BJ (cell line): ENCODE measurements around the gene C12orf56. TPM values are rescaled to one million over a fixed set of nuclear protein-coding genes. Genes with fewer than 3 reads are reported as not detected.
A peak's percentile ranks its signal among the peaks of the same experiment; 100 is the strongest.

Experiments
- CTCF ChIA-PET: fragments of 350-600 bp; formaldehyde crosslinking; extraction: SDS; loops from one replicate; lab custom pipeline; 2021; ENCODE audit warnings: antibody characterized with exemption, inconsistent platforms; lab: Yijun Ruan, JAX
- POLR2A ChIA-PET: fragments of 300-600 bp; sonication (Branson Sonifier 250); formaldehyde crosslinking; extraction: SDS; loops from one replicate; lab custom pipeline; 2021; ENCODE audit warnings: antibody characterized with exemption; lab: Charles Lee
- DNase-seq: peaks from one replicate; pipeline ENCODE4 v3.0.0-alpha.2; 2011; ENCODE audit warnings: low read depth
- H3K27me3 ChIP-seq: 2 replicates; pipeline ENCODE4 v1.6.0; 2011; ENCODE audit warnings: low read length; ENCODE audit not compliant: control insufficient read depth, insufficient read depth
- H3K36me3 ChIP-seq: 2 replicates; pipeline ENCODE4 v1.5.1; 2011; ENCODE audit warnings: low read length; ENCODE audit not compliant: control insufficient read depth, insufficient read depth
- H3K4me3 ChIP-seq: 2 replicates; pipeline ENCODE4 v1.5.1; 2011; ENCODE audit warnings: low read depth, mild to moderate bottlenecking, control low read depth, low read length
- polyA plus RNA-seq: library from polyadenylated mRNA; depleted of rRNA; stranded (reverse); fragments of >200 nt; gene quantifications from 2 replicates; pipeline ENCODE4 v1.2.3, GENCODE V29; 2011
- TF ChIP-seq, protein P1 (sequence below): IDR thresholded peaks from 2 replicates; pipeline ENCODE4 v1.5.1; 2011; ENCODE audit warnings: low read depth, mild to moderate bottlenecking, control low read depth, inconsistent platforms, low read length, moderate library complexity; ENCODE audit not compliant: insufficient read depth

The C12orf56 gene
- polyA plus RNA-seq, 1 experiment = not detected

DNA sequence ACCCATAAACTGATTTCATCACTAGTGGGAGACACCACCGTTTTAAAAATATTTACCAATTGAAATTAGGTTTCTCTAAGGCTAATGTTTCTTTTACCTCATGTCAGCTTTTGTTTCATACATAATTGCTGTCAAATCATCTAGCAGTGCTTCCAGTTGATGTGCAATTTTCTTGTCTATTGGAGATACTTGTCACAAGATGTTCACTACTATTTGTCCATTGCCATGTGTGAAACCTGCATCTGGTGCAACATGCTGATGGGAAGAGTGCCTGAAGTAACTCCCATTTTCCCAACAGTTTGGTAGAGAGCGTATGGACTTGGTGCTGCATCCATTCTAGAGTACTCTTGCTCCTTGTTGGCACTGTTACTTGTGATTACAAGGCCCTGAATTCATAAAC, 23.3 kb upstream of the C12orf56 start:
- DNase-seq = no peak
- peaks cover 30% of the 10 kb centered on the region for H3K36me3 ChIP-seq
- no peaks in the 10 kb centered on the region for H3K27me3 ChIP-seq
- TF ChIP-seq, protein P1, sequence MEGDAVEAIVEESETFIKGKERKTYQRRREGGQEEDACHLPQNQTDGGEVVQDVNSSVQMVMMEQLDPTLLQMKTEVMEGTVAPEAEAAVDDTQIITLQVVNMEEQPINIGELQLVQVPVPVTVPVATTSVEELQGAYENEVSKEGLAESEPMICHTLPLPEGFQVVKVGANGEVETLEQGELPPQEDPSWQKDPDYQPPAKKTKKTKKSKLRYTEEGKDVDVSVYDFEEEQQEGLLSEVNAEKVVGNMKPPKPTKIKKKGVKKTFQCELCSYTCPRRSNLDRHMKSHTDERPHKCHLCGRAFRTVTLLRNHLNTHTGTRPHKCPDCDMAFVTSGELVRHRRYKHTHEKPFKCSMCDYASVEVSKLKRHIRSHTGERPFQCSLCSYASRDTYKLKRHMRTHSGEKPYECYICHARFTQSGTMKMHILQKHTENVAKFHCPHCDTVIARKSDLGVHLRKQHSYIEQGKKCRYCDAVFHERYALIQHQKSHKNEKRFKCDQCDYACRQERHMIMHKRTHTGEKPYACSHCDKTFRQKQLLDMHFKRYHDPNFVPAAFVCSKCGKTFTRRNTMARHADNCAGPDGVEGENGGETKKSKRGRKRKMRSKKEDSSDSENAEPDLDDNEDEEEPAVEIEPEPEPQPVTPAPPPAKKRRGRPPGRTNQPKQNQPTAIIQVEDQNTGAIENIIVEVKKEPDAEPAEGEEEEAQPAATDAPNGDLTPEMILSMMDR = no peak
- POLR2A ChIA-PET = no interaction called here
- CTCF ChIA-PET = no interaction called here
- no peak overlapping the region for H3K4me3 ChIP-seq

DNA sequence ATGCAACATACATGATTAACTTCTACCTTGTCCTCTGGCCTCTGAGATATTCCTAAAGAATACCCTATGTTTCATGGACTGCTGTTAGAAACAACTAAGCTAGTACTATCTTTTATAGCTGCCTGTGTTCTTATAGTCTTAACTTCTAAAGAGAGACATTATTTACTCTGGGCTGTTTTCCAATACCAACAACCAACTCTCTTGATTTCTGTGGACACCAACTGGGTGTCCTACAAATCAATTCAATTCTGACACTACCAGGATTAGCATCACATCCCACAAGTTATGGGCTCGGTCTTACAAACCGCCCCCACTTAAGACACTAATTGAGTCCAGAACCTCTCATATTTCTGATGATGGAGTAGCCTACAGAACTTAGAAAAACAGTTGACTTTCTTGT, 21.9 kb upstream of the C12orf56 start:
- POLR2A ChIA-PET = no interaction called here
- H3K36me3 ChIP-seq = peaks cover 25% of the 10 kb centered on the region

DNA sequence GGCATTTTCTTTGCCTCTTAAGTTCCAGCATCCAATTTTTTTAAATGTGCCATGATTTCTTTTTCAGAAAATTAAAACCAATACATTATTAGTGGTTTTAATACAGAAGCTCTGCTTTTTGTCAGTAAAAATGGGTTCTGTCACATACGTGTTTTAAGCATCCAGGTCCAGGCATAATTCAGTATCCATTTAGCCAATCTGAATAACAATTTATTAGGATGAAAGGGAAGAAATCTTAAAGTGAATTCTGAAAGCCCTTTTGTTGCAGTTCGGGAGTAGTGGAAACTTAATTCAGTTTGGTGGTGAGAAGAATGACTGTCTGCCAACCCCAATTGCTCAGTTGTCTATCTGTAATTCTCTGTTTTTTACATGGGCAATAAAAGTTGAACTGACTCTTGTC, 20.9 kb upstream of the C12orf56 start:
- ChIA-PET CTCF (interaction anchor here (1.0 kb wide), 1 partner anchor 284 kb away, joined by 3 read pairs; no protein-coding TSS in a partner anchor), POLR2A (no interaction called here)
- Histone ChIP-seq H3K4me3 (no peak overlapping the region), H3K27me3 (no peaks in the 10 kb centered on the region), H3K36me3 (peaks cover 19% of the 10 kb centered on the region)
- TF ChIP-seq, protein P1 = no peak
- no peak for DNase-seq

More for the DNA sequence above, 21.9 kb upstream of the C12orf56 start:
- TF ChIP-seq, protein P1 = no peak
- CTCF ChIA-PET = no interaction called here
- no peak for DNase-seq
- H3K4me3 ChIP-seq = no peak overlapping the region
- no peaks in the 10 kb centered on the region for H3K27me3 ChIP-seq

DNA sequence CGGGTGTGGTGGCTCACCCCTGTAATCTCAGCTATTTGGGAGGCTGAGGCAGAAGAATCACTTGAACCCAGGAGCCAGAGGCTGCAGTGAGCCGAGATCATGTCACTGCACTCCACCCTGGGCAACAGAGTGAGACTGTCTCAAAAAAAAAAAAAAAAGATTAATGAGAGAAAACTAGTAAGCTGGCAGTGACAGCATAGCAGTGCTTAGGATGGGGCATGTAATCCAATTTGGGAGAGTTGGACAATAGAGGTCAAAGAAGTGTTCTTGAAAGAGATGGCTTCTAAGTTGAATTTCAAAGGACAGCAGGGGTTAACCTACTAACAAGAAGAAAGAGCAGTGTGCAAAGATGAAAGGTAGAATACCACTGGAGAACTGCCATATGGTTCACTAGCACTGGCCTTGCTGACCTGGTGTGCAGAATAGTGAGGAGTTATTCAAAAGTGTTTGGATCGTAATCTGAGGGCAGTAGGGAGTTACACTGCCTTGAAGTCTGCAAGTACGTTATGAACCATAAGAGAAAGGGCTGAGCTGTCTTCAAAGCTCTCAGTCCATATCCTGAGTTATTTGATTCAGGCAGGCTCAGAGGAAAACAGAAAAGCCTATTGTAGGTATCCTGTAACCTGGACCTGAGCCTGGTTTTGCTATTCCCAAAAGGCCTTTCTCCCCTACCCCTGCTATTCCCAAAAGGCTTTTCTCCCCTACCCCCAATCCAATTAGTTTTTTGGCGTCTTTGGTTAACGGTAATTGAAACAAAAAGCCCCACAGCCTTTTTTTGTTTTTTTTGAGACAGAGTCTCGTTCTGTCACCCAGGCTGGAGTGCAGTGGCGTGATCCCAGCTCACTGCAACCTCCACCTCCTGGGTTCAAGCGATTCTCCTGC, 17.0 kb upstream of the C12orf56 start:
- Histone ChIP-seq H3K36me3 (peaks cover 4% of the 10 kb centered on the region), H3K4me3 (no peak overlapping the region), H3K27me3 (no peaks in the 10 kb centered on the region)
- ChIA-PET POLR2A (no interaction called here), CTCF (interaction anchor here (0.6 kb wide), 1 partner anchor 299 kb away, joined by 3 read pairs; no protein-coding TSS in a partner anchor)
- TF ChIP-seq, protein P1 = no peak
- no peak for DNase-seq

DNA sequence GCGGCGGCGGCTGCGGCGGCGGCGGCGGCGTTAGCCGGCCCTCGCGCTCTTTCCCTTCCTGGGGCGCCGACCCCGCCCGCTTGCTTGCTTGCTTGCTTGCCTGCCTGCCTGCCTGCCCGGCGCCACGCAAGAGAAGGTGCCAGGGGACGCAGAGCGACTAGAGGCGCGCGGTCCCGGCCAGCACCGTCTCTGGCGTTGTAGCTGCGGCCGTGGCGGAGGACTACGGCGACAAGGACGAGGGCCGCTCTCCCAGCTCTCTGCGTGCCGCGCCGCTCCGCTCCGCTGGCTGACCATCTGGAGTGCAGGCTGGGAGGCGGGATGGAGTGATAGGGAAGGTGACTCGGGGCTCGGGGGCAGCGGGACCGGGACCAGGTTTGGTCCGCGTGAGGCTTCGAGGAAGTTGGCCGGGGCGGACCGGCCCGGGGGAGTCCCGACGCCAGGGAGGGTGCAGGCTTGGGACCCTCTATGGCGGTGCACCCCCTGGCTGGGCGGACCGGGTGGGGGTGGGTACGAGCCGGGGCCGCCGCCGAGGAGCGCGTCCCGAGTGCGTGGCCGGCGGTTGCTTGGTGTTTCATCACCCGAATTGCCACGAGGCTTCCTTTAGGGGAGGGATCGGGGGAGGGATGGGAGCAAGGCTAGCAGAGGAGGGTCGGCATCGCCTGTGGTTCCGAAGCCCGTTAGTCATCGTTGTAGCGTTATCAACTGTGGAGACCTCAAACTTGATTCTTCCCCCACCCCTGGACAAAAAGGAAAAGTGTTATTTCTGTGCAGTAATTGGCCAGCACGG, 14.1 kb upstream of the C12orf56 start:
- CTCF ChIA-PET = interaction anchor here (1.1 kb wide), 1 partner anchor 148 kb away, joined by 6 read pairs; no protein-coding TSS in a partner anchor
- TF ChIP-seq, protein P1 = no peak
- POLR2A ChIA-PET = interaction anchor here (0.6 kb wide), 1 partner anchor 11 kb away, joined by 10 read pairs; no protein-coding TSS in a partner anchor

More for the DNA sequence above, 14.1 kb upstream of the C12orf56 start:
- no peaks in the 10 kb centered on the region for H3K27me3 ChIP-seq
- peak; percentile 37 for DNase-seq
- peak overlapping the region; percentile 88 for H3K4me3 ChIP-seq
- H3K36me3 ChIP-seq = no peaks in the 10 kb centered on the region
